Stimulated activated CD4-positive, alpha-beta T cell treated with anti-CD3 and anti-CD28 coated beads, TNF-alpha, amount 100 ng/mL, for 48 hours (primary cell): ENCODE measurements around the gene DLL1.
"Not testable (repeated sequence)": the region's sequence is repeated elsewhere in the genome, so short reads cannot be mapped to it uniquely, and the experiment has no call there.

Source experiments
- DNase-seq, 3 donors: peaks; one replicate each; pipeline ENCODE4 v3.0.0-alpha.2; 2020; ENCODE audit warnings: low read depth in 3 of 3

DLL1 gene, protein sequence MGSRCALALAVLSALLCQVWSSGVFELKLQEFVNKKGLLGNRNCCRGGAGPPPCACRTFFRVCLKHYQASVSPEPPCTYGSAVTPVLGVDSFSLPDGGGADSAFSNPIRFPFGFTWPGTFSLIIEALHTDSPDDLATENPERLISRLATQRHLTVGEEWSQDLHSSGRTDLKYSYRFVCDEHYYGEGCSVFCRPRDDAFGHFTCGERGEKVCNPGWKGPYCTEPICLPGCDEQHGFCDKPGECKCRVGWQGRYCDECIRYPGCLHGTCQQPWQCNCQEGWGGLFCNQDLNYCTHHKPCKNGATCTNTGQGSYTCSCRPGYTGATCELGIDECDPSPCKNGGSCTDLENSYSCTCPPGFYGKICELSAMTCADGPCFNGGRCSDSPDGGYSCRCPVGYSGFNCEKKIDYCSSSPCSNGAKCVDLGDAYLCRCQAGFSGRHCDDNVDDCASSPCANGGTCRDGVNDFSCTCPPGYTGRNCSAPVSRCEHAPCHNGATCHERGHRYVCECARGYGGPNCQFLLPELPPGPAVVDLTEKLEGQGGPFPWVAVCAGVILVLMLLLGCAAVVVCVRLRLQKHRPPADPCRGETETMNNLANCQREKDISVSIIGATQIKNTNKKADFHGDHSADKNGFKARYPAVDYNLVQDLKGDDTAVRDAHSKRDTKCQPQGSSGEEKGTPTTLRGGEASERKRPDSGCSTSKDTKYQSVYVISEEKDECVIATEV

DNA sequence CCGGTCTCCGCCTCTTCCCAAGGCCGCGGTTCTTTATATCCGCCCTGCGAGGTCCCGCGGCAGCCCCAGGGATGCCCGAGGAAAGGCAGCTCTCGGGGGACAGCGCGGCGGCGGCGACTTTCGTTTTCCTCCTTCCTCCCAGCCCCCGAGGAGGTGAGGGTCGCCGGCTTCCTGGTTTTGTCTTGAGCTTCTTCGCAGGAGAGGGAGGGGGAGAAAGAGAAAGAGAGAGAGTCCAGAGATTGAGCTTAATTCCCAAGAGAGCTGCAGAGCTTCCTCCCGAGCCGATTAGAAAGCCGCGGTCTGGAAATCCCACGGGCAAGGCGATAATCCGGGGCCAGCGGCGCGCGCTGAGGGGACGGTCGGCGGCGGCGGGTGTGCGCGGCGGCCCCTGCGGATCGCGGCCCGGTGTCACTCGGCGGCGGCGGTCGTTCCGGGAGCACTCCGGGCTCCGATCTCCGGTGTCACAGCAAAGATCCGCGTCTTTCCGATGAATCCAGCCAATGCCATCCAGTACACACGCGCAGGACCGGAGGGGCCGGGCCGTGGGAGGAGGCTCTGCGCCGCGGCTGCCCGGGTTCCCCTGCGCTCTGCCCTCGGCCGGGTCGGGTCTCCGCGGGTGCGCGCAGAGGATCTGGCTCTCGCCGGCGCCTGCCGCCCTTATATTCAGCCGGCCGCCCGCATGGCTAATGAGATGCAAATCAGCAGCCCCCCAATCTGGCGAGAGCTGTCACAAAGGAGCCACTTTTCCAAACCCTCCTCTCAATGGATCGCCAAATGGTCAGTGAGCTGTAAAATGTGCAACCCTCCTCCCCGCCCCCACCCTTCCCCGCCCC, at the start of gene DLL1:
Gene DLL1 (minus strand): TSS at position 783 of the 833 bp plus-strand sequence. CDS start 939 bp downstream, outside the sequence.
- peak in 1 of 3 donors; percentile 20 for DNase-seq

DNA sequence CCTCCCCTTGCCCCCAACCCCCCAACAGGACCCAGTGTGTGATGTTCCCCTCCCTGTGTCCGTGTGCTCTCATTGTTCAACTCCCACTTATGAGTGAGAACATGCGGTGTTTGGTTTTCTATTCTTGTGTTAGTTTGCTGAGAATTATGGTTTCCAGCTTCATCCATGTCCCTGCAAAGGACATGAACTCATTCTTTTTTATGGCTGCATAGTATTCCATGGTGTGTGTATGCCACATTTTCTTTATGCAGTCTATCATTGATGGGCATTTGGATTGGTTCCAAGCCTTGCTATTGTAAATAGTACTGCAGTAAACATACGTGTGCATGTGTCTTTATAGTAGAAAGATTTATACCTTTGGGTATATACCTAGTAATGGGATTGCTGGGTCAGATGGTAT, 44.3 kb upstream of the DLL1 start:
- not testable (repeated sequence) for DNase-seq

DNA sequence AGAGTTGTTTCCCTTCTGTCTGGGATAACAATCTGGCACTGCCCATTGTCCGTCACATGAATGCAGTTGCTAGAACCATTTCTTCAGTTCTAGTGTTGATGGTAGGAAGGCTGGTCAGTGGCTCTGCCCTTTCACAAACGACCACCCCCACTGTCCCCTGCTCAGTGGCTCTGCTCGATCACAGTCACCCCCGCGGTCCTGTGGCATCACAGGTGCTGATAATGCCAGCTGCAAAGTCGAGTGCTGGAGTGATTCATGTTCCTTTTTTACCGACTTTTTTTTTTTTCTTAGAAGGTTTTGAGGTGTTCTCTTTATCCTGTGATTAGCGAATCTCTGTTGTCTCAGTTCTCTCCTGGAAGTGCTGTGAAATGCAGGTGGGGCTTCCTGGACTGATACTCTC, 38.4 kb upstream of the DLL1 start:
- DNase-seq: no peak

DNA sequence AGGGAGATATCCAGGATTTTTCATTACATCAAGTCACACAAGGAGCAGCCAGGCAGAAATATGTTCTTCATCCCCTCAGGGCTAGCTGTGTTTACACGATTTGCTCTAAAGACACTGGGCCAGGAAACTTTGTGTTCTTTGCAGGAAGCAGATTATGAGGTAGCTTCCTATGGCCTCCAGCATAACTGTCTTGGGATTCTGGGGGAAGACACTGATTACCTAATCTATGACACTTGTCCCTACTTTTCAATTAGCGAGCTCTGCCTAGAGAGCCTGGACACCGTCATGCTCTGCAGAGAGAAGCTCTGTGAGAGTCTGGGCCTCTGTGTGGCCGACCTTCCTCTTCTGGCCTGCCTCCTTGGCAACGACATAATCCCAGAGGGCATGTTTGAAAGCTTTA, 26.8 kb upstream of the DLL1 start:
- DNase-seq: no peak

GRCh38 chr6:170317076-170317475, 26.2 kb upstream of the DLL1 start:
- DNase-seq: no peak

- no peak for DNase-seq
Measured at GRCh38 chr6:170316071-170316470, 25.2 kb upstream of the DLL1 start.

DNA sequence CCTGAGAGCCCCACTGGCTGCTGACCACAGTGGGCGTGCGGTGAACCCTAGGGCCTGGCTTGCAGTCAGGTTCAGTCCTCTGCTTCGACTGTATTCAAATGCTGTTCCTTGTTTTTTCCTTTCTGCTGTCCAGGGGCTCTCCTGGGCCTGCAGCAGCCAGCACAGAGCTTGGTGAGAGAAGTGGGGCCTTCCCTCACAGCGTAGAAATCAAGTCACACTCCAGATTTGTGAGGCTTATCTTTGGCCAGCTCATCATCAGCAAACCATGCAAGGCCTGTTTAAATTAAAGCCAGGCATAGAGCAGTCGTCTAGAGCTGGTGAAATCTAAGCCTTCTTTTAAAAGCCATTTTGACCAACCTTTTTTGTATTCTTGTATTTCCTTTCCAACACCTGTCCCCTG, 24.1 kb upstream of the DLL1 start:
- DNase-seq: no peak

GRCh38 chr6:170313716-170314295, 22.9 kb upstream of the DLL1 start:
- DNase-seq: no peak

- no peak for DNase-seq
Measured at GRCh38 chr6:170312876-170313275, 22.0 kb upstream of the DLL1 start.

DNA sequence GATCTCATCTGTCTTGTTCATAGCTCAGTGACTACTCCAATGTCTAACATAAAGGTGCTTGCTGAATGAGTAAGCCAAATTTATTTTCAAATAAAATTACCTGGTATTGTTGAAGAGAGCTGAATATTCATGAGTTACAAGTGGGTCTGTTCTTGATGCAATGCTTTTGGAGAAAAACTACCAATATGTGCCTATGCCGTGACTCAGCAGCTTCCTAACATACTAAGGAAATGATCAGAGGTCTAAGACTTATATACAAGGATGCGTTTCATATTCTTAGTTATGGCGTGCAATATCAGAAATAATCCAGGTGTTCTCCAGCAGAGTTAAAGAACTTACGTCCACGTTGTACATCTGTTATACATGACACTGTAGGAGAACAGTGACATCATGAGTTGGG, 20.8 kb upstream of the DLL1 start:
- no peak for DNase-seq

DNA sequence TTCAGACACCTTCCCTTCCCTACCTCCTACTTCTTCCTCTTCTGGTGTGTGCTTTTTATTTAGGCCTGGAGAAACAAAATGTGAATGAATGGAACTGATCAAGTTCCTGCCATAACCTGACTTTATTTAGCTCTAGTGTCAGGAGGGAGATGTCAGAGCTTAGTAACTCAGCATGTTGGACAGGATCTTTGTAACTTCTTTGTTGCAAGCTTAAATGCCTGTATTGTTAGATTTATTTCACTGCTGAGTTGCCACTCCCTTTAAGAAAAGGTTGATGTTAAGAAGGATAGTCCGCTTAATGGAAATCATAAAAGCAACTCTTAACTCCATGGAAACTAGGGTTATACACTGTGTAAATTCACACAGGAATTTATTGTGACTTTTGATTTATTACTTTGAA, 17.9 kb upstream of the DLL1 start:
- no peak for DNase-seq

GRCh38 chr6:170307080-170307545, 16.2 kb upstream of the DLL1 start:
- no peak for DNase-seq

- DNase-seq: peak; percentile 86 to 91 (median 90)
Measured at GRCh38 chr6:170306324-170307079, 15.6 kb upstream of the DLL1 start, which contains the start of gene FAM120B. TSS of gene FAM120B (plus strand) at chr6:170306758. CDS start at chr6:170317391, 10,633 bp downstream.

DNA sequence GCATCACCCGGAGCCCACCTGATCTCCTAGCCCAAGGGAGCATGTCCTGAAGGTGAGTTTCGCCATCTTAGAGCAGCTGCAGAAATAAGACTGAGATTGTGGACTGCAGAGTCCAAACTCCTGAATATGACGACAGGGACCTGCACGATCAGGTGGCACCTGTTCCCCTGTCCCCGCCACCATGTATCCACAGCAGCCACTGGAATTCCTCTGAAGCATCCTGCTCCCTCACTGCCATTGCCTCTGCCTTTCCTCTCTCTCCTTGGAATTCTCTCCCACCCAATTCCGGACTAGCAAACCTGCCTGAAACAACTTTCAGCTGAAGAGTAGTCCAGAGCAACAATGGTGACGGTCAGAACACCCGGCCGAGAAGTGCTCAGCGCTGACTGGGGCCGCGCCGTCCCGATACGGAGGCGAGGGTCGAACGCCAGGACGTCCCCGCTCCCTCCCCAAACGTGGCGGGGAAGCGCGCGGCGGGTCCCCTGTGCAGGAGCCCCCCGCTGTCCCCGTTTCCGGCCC, 15.0 kb upstream of the DLL1 start:
- no peak for DNase-seq

DNA sequence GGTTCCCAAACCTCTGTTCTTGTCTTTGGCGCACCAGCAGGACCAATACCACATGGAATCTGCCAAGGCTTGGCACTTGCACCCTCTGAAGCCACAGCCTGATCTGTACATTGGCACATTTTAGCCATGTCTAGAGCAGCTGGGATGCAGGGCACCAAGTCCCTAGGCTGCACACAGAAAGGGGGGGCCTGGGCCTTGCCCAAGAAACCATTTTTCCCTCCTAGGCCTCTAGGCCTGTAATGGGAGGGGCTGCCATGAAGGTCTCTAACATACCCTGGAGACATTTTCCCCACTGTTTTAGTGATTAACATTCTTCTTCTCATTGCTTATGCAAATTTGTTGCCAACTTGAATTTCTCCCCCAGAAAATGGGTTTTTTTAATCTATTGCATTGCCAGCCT, 10.3 kb upstream of the DLL1 start:
- no peak for DNase-seq

- no peak for DNase-seq
Measured at GRCh38 chr6:170298688-170299087, 7.8 kb upstream of the DLL1 start.

DNA sequence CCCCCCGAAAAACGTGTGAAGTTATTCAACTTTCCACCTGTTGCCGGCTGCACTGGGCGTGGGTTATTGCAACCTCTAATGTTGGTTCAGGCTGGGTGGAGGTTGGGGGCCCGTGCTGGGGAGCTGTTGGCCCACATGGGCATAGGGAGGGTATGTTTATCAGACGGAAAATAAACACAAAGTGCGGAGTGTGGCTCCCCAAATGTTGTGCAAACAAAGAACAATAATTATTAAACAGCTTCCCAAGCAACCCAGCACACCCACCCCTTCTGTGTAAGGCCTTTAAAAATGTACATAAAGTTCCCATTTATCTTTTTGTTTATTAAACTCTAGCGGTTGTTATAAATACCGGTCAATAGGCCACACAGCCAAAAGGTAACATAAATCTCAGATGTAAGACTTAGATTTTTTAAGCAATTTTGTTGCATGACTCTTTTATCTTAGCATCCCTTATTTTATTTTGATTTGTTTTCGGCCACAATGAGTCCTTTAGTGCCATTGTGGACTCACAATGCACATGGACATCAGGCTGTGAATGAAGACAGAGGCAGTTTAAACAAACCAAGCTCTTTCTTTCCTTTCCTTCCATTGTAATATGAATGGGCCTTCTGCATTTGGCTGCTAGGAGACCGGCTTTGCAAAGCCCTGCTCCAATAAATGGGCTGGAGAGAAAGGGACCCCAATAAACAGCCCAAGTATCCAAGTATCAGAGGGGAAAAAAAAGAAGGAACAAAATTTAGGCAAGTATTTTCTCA, 6.9 kb upstream of the DLL1 start:
- no peak for DNase-seq

GRCh38 chr6:170296746-170297575, 6.1 kb upstream of the DLL1 start:
- no peak for DNase-seq

DNA sequence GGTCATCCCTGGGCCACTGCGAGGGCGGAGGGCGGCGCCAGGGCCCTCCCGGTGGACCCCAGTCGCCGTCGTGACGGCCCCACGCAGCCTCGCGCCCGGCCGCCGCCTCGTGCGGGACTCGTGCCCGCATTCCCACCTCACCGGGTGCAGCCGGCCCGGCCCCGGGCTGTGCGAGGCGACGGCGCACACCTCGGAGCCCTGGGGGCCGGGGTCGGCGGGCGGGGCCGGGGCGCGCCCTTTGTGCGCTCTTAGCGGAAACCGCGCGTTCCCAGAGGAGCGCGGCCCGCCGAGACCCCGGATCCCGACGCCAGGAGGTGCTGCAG, 5.5 kb upstream of the DLL1 start:
- DNase-seq: no peak
